ENCODE results near the gene LANCL3. TPM values are rescaled to one million over a fixed set of nuclear protein-coding genes. Genes with fewer than 3 reads are reported as not detected.

LANCL3 gene
- total RNA-seq, 4 donors from 2014 or later, result under 0.01 to 0.88 (median 0.58) TPM

DNA sequence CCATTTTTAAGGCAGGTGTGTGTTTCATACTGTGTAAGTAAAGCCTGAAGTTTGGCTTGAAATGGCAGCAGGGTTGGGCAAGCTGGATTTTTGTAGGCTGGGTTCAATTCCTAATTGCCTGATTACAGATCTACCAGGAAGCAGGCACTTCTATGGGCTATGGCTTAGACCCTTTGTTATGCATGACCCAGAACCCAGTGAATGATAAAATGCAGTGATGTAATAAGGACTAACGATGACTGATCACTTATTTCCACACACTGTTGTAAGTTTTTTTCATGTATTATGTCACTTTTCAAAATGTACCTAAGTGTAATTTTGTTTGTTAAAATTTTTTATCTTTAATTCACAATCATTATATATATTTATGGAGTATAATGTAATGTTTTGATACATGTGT, 8.6 kb downstream of the LANCL3 start:
- TF ChIP-seq, protein P1, sequence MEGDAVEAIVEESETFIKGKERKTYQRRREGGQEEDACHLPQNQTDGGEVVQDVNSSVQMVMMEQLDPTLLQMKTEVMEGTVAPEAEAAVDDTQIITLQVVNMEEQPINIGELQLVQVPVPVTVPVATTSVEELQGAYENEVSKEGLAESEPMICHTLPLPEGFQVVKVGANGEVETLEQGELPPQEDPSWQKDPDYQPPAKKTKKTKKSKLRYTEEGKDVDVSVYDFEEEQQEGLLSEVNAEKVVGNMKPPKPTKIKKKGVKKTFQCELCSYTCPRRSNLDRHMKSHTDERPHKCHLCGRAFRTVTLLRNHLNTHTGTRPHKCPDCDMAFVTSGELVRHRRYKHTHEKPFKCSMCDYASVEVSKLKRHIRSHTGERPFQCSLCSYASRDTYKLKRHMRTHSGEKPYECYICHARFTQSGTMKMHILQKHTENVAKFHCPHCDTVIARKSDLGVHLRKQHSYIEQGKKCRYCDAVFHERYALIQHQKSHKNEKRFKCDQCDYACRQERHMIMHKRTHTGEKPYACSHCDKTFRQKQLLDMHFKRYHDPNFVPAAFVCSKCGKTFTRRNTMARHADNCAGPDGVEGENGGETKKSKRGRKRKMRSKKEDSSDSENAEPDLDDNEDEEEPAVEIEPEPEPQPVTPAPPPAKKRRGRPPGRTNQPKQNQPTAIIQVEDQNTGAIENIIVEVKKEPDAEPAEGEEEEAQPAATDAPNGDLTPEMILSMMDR (IDR thresholded peaks at IDR 0.05; ENCODE audit: low read depth), result no peak

DNA sequence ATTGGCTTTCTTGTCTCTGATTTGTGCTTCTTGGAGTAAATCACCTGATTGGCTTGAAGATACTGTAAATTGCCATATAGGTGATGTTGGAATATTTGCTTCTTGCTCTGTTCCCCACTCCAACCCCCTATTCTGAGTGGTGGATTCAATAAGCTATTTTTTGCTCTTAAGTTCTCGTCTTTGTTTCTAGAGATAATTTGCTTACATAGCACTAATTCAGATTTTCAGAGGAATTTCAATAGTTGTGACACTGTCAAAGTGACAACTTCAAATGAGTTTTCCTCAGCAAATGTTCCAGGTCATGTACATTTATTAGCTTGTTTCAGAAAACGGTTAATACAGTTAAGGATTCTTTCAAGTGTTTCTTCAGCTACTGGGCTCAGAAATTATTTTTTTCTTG, 18.6 kb downstream of the LANCL3 start:
- TF ChIP-seq, protein P1 (IDR thresholded peaks at IDR 0.05; ENCODE audit: low read depth), result no peak

DNA sequence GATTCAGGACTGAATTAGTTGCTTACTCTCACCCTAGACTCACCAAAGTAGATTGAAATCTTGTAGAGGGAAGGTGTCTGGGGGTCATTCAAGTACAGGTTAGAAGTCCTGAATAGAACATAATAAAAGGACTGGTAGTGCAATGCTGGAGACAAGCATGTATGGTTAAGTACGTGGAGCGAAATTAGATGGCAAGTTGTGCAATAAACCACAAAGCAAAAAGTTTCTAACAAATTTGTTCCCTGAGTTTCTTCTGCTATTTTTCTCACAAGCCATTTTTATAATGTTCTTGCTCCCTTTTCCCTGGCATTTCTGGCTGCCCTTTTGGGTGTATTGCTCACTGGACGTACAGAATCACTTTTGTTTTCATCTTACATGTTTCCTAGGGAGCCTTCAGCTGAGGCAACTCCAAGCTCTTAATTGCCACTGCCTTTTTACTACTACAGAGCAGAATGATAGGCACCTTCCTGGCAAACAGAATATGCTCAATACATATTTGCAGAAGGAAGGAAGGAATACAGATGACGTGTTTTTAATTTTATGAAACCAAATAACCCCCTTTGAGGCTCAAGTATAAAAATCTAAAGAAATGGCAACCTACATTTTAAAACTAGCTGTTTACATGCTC, 23.4 kb downstream of the LANCL3 start:
- TF ChIP-seq, protein P1 (IDR thresholded peaks at IDR 0.05; ENCODE audit: low read depth), result no peak

DNA sequence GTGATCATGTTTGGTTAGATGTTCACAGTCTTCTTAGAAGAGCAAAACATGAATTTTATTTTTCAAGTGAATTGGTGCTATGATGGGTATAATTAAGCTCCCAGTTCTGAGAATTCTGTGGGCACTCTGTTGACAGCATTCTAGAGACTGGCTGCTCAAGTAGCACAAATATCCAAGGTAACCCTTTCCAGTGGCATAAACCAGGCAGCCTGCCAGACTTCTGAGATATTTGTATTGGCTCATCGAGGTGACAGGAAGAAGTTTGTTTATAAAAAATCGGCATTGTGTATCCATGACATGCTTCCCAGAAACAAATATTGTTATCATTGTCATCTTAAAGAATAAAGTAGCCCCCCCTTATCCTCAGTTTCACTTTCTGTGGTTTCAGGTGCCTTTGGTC, 28.3 kb downstream of the LANCL3 start:
- TF ChIP-seq, protein P1 (IDR thresholded peaks at IDR 0.05; ENCODE audit: low read depth), result no peak

DNA sequence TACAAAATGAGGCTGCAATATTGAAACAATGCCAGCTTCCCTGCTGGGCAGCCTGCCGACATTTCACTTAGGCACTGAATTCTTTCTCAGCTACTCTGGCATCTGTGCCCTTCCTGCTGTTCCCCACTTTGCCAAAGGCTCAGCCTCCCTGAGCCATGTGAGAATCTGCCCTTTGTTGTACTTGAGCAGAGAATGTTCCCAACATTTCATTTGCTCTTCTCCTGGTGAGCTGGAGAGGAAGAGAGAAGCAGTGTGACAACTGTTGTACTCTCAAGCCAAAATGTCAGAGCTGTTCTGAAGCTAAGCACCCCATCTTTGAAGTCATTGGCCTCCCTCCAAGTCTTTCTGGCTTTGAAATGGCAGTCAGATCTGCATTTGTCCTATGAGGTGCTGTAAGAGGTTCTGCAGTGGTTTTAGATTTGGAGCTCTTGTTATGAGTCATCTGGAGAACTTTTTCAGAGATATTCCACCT, 32.5 kb downstream of the LANCL3 start:
- TF ChIP-seq, protein P1 (IDR thresholded peaks at IDR 0.05; ENCODE audit: low read depth), result no peak

DNA sequence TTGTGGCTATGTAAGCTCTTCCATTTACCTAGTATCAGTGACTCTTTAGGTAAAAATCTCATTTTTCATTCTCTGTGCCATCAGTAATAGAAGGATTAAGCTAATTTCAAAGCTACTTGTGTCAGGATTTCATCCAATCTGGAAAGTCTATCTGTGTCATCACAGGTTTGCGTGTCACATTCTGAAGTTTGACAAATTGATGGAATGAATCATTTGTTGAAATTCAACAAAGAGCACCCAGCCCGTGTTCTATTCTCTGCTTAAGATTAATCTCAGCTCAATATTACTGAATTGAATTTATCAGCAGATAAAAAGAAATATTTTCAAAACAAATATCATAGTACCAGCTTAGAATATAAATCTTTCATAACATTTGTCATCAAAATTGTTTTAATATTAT, 35.8 kb downstream of the LANCL3 start:
- TF ChIP-seq, protein P1 (IDR thresholded peaks at IDR 0.05; ENCODE audit: low read depth), result no peak

DNA sequence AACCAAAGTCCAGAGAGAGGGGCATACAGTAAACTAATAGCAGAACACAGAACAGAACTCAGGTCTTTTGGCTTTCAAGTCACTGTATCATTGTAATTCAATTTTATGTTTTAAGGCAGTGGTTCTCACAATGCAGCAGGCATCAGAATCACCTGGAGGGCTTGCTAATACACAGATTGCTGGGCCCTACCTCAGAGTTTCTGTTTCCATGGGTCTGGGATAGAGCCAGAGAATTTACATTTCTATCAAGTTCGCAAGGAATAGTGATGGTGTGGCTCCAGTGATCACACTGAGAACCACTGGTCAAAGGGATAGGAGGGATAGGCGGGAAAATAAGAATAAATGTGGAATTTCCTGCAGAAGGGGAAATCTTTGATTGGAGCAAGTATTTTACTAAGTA, 36.7 kb downstream of the LANCL3 start:
- TF ChIP-seq, protein P1 (IDR thresholded peaks at IDR 0.05; ENCODE audit: low read depth), result no peak
